Activated CD4-positive, alpha-beta T cell treated with anti-CD3 and anti-CD28 coated beads, Interleukin-2, amount 50 U/mL, for 1 hour (primary cell): ENCODE data around the gene CSTF3.
A peak's percentile ranks its signal among the peaks of the same experiment; 100 is the strongest.
"Not testable (repeated sequence)": the region's sequence is repeated elsewhere in the genome, so short reads cannot be mapped to it uniquely, and the experiment has no call there.

Source experiments
- DNase-seq: peaks from one replicate; pipeline ENCODE4 v3.0.0-alpha.2; 2020

CSTF3 gene

DNA sequence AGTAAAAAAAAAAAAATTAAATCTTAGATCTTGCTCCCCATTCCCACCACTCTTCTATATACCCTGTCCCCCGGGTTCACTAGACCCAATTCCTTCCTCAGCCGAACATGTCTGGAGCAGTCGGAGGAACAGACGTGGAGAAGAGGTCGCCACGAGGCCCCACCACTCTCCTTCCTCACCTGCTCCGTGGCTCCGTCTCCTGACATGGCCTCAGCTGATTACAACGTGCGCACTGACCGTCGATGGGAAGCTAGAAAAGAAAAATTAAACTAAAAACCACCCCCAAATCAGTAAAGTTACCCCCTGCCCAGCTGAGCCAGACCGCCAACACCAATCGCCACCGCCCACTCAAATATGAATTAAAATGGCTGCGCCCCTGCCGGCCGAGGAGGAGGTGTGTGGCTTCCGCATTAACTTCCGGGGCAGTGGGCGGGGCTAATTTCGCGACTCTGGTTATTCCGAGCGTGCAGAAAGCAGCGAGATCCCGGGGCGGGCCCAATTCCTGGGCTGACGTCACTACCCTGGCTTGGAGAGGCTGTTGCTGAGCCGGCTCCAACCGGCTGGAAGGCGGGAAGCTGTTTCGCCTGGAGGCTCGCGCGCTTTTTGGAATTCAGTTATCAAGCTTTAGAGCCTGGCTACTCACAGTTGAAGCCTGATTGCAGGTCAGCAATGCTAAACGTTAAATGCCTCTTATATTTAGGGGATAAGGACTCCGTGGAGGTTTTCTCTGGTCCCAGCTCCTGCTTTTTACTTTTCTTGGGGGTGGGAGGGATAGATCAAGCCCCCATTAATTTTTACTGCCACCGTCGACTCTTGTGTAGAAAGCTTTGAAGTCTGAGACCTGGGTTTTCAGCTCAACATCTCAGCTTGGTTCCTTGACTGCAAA is at the start of gene CSTF3:
Gene CSTF3 (minus strand): TSS at position 361 of the 886 bp plus-strand sequence. CDS start 155 bp downstream, at position 206.
- peak; percentile 96 for DNase-seq

DNA sequence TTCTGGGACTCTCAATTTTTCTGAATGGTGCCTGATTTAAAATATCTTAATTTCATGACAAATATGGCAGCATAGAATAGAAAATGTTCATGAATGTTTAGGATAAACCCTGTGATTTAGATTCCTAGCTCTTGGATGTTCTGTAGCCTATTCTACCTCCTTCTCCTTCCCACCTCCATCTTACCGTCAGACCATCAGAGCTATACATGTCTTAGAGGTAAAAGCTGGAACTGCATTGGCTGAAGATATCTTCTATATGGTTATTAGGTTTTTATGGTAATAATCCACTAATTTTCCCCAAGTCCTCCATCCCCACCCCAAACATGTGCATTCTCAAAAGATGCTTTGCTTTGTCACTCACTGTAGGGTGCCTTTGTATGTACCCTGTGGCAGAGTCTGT is 46.9 kb upstream of the CSTF3 start:
- no peak for DNase-seq

DNA sequence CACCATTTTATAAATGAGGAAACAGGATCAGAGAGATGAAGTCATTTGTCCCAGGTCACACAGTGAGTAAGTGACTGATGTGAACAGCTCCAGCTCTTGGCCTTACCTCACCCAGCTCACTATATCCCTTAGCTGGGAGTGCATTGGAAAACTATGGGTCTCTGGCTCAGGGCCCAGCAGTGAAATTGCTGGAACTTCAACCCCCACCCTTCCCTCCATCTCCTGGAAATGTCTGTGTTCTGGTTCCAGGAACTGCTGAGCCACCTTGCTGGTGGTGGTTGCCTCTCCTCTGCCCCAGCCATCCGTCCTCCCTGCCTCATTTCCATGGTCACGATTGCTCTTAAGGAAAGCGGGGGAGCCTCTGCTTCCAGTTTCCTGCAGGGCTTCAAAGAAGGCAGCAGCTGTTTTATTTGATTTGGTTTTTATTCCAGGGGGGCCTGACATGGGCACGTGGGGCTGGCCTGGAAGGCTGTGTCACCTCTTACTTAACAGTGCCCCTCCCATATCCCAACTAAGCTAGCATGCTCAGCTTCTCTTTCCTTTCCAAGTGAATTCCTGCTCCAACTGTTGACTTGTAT is 46.2 kb upstream of the CSTF3 start:
- DNase-seq, result no peak

DNA sequence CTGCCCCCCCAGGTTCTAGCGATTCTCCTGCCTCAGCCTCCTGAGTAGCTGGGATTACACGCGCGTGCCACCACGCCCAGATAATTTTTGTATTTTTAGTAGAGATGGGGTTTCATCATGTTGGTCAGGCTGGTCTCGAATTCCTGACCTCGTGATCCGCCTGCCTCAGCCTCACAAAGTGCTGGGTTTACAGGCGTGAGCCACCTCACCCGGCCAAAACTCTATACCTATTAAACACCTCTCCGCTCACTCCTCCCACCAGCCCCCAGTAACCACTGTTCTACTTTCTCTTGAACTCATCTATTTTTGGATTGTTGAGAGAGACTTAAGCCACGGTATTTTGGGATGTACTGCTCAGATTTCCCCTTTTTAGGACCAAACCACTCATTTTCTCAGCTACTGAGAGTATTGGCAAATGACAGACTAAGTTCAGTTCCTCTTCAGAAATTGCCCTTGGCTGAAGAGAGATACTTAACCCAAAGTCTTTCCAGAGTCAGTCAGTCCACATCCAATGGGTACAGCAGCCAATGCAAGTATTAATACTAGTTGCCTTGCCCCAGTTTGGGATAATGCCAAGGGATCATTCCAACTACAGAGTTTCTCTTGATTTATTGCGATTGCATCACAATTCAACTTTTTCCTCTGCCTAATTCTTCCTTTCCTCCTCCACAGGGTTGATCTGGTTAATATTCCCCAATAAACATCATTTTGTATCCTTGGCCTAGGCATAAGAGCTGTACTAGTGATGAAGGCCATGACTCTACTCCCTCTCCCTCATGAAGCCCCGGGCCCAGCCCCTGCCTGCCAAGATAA is 36.8 kb upstream of the CSTF3 start:
- DNase-seq, result no peak

DNA sequence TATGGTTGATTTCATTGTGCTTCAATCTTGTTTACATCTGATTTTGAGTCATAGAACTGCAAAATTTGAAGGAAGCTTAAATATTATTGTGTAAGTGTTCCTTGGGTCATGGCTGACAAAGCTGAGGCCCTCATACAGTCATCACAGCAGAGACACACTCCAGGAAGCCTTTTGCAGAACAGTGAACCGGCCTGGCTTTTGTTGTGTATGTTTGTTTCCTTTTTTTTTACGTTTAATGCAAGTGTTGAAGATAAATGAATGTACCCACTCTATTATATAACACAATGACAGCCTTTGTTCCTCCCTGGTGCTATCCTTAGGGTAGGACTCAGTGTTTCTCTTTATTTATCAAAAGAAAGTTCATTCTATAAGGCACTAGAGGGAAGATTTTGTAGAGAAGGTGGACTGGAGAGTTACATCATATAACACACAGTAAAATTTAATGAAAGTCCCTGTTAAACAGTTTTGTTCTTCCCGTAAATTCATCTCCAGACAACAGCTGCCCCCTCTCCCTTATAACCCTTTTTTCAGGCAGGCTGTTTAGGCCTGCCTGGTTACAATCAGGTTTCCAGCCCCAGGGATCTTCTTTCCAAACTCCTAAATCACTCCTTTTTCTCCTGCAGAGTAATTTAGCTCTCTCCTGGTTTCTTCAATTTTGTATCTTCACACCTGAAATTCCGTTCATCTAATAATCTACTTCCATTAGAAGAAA is 34.3 kb upstream of the CSTF3 start:
- DNase-seq, result no peak

DNA sequence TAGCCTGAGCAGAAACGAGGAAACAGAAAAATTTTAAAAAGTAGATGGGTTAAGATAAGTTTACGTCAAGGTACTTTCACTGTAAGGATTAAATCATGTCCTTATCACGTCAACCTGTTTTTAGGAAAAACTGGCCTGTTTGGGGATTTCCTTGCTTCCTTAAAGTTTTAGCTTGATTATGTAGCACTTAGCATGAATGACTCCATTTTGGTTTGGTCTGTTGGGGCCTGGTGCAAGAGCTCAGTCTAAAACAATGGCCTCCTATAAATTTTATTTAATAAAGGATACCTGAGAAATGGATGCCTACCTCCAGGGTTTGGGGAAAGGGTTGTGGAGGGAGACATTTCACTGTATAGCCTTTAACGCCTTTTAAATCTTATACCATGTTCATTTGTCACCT is 33.2 kb upstream of the CSTF3 start:
- no peak for DNase-seq

DNA sequence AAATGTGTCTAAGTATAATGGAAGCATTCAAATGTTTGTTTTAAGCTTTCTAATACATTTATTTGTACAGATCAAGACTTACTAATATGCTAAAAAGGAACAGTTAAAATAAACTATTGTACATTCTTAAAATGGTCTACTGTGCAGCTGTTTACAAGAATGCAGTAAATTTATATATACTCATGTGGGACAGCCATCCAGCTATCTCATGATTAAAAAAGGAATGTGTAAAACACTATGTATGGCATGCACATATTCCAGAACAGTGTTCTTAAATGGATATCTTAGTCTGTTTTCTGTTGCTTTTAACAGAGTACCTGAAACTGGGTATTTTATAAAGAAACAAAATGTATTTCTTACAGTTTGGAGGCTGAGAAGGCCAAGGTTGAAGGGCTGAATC is 30.2 kb upstream of the CSTF3 start:
- no peak for DNase-seq

DNA sequence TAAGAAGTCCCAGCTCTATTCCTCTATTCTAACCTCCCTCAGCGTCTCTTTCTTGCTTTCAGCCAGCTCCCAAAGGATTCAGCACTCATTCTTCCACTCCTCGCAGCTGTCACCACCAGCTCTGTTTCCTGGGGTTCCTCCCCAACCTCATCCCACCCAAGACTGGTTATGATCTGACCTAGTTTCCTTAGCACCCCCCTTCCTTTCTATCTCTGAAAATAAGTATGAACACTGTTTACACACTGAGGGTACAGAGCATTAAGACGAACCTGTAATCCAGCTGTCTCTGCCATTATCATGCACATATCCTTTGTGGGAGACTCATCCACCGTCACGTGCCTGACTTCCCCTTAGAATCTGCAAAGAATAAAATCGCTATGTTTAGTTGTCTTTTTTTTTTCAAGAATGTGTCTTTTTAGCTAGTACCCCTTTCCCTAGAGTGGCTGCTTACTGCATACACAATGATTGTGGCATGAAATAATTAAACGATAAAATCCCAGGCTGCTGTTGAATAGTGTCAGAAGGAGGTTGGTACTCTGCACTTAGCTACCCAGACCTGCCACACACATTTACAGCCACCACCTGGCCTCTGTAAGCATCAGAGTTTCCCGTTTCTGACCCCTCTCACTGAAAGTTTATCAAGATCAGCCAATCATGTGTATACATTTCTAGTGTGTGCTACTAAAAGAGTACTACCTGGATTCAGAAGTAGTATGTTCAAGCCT is 26.9 kb upstream of the CSTF3 start:
- DNase-seq, result no peak

DNA sequence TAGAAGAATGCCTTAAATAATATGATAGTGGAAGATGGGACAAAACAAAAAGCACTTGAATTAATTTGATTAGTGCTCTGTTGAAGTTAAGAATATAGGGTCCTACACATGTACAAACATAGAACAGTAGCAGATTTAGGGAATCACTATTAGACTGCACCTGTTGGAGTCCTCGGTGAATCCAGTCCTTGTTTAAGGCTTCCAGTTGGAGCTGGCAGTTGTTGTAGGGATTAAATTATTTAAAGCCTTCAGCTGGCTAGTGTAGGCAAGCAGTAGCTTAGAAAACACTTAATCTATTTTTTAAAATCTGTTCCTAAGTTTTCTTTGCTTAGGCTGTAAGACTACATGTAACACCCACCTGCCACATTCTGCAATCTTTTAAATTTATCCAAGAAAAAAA is 24.5 kb upstream of the CSTF3 start:
- DNase-seq, result no peak

DNA sequence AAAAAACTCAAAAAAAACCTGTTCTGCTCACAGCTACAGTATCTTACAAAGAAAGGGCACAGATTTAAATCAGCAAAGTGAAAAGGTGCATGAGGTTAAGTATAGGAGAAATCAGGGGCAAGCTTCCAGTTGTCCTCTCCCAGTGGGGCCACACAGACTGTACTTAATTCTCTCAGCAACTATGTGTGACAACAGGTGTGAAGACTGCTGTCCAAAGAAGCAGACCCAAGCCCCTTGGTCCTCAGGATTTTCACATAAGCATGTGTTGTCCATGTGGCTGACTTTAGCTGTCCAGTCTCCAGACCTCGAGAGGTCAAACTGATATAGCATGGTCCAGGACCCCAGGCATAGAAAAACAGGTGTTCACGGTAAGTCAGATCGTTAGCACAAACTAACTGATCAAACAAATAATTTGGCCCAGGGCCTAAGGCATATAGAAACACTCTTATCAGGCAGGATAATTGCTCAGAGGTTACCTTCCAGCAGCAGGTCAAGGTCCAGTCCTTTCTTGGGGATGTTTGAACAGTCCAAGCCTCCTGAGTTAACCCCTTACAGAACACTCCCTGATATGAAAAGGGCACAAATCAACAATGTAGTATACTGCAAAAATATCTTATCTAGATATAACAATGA is 21.1 kb upstream of the CSTF3 start:
- no peak for DNase-seq

DNA sequence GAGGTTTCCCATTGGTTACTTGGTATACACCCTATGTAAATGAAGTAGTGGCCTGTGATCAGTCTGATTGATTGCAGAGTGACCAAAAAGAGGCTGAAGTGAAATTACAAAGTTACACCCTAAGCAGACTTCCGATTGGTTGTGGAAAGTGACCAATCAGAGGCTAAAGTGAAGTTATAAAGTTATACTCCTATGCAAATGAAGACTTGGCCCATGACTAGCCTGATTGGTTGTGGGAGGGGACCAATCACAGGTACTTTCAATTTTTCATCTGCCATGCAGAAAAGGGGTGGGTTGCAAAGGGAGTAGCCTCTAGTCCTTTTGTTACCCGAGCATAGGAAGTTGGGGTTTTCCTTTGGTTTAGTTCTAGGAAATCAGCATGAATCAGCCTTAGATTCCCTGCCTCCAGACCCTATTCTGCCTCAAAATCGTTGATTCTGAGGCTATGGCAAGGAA is 18.1 kb upstream of the CSTF3 start:
- DNase-seq, result no peak

DNA sequence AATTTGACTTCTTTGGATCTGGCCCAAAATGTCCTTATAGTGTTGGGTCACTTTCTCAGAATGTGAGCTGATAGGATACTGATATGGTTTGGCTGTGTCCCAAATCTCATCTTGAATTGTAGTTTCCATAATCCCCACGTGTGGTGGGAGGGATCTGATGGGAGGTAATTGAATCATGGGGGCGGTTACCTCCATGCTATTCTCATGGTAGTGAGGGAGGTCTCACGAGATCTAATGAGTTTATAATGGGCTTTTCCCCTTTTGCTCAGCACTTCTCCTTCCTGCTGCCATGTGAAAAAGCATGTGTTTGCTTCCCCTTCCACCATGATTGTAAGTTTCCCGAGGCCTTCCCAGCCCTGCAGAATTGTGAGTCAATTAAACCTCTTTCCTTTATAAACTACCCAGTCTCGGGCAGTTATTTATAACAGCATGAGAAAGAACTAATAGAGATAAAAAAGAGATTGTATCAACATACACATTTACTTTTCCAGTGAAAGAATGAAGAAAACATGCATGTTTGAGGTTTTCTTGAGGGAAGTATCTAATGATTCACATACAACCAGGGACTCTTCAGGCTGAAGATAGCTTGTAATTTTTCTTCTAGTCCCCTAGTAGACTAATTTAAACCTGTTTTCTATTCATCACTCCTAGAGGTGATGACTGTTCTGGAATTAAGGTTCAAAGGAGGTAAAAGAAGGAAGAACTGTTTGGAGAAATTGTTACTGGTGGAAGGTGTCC is 17.3 kb upstream of the CSTF3 start:
- no peak for DNase-seq

DNA sequence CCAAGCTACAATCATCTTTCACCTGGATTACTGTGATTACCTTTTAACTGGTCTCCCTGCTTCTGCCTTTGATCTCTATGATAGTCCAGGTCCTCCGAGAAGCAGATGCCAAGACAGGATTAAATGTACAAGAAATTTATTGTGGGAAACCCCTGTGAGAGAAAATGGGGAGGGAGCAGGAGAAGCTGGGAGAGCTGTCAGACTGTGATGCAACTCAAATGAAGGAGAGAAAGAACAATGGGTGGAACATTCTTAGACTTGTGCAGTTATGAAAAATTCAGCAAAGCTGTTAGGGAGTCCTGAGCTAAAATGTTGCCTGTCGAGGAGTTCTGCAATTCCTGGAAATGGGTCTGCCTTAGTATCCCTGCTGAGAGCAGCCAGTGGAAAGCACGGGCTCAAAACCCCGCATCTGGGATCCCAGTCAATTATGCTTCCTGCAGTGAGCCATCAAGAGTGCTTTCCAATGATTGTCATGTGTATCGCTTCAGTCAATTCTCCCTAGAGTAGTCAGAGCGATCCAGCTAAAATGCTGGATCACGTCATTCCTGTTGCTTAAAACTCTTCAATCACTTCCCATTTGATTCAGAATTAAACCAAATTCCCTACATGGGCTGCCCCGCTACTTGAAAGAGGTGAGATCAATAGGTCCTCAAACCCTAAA is 16.5 kb upstream of the CSTF3 start:
- DNase-seq, result no peak

DNA sequence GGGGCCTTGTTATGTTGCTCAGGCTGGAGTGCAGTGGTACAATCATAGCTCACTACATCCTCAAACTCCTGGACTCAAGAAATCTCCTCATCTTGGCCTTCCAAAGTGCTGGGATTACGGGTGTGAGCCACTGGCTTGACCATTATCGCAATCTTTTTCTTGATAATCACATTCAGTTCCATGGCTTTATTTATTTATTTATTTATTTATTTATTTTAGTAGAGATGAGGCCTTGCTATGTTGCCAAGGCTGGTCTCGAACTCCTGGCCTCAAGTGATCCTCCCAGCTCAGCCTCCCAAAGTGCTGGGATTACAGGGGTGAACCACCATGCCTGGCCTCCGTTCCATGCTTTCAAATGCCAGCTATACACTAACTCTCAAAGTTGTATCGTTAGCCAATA is 15.5 kb upstream of the CSTF3 start:
- not testable (repeated sequence) for DNase-seq

DNA sequence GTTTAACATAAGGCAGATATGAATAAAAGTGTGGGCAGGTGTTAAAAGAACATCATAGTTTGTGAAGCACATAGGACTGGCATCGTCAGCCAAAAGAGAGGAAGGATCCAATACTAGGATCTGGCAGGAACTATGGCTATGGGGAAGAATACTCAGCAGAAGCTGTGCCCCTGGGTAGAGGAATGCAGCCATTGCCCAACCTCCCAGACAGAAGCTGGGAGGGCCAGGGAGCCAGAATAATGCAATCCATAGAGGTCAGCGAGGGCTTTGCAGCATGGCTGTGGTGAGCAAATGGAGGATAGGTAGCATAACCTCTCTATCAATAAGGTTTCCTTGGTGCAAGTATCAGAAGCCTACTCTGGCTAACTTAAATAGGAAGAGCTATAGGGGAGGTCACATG is 11.7 kb upstream of the CSTF3 start:
- no peak for DNase-seq

DNA sequence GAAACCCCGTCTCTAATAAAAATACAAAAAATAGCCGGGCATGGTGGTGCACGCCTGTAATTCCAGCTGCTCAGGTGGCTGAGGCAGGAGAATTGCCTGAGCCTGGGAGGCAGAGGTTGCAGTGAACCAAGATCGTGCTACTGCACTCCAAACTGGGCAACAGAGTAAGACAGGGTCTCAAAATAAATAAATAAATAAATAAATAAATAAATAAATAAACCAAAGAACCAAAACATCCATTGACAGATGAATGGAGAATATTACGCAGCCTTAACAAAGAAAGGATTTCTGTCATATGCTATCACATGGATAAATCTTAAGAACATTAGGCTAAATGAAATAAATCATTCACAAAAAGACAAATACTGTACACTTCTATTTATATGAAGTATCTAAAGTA is 11.1 kb upstream of the CSTF3 start:
- DNase-seq, result no peak

DNA sequence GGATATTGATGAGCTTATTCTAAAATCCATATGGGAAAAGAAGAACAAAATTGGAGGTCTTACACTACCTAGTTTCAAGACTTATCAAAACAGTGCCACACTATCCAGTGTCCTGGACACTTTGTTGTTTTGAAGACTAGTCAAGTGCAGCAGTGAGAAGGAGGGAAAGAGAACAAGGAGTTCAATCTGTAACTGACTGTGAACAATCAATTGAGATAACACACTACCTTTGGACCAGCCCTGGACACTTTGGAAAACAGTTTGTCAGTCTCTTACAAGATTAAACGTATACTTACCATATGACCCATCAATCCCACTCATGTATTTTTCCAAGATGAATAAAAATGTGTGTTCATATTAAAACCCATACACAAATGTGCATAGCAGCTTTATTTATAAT is 10.0 kb upstream of the CSTF3 start:
- no peak for DNase-seq

DNA sequence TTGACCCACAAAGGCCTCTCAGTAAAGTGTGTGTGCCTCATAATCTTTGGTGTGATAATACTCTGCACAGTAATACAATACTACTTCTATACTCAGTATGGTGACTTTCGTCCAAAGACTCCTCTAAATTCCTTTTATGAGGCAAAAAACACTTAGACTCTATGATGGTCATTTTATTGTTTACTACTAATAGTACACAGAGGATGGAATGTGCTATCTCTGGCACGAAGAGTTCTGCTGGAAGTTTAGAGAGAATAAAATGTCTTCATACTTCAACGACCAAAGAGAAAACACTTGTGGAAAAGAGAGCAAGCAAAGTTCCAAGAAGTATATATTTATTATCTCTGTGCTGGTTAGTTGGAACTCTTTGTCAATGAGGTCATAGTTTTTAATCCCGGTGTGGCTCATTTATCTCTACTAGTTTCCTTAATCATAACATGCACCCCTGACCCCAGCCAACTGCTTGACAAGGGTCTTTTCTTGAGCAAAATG is 7.5 kb upstream of the CSTF3 start:
- DNase-seq, result no peak

DNA sequence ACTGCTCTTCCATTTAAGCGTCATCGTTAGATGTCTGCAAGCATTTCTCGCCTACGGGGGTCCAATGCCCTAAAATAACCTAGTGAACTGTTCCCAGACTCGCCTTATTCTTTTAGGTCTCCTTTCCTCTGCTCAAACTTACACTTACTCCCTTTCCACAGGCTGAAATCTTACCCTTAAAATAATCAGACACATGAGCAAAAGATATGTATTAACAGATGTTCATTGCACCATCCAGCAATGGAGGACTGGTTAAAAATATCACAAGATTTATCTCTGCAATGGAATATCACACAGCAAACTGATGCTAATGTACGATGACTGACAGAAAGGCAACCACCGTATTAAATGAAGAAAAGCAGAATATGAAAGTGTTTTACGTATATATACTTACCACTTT is 1.6 kb upstream of the CSTF3 start:
- DNase-seq, result no peak

DNA sequence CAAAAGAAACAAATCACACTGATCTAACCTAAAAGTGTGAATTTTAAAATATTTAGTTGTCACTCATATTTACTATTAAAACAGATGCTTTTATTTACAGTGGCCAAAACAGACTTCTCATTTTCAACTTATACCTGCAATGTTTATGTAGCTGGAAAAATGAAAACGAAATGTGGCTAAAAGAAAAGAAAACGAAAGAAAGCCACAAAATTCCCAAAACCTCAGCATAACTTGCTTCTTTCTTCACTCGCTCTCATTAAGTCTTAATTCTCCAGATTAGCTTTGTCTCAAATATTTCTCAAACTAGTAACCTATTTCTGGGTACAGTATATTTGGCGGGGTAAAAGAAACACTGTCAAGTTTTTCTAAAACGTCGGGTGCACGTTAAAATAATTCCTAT is 693 bp downstream of the CSTF3 start:
- DNase-seq, result no peak
